HL-60 (cell line): ENCODE measurements around the gene UFD1.

ENCODE experiments used
- DNase-seq, 2 experiments: peaks; one replicate each; pipeline ENCODE4 v3.0.0-alpha.2; 2010 to 2020; ENCODE audit warnings: low read depth in 1 of 2, low spot score in 1 of 2
- H3K27ac ChIP-seq: fragments of 250-450 bp; sonication (Bioruptor Pico); replicated peaks from 2 replicates; pipeline ENCODE4 v1.5.1; 2020; ENCODE audit warnings: mild to moderate bottlenecking, moderate library complexity
- H3K27me3 ChIP-seq: fragments of 250-450 bp; sonication (Bioruptor Pico); 2 replicates; pipeline ENCODE4 v1.5.1; 2021; ENCODE audit warnings: mild to moderate bottlenecking, moderate library complexity; ENCODE audit not compliant: insufficient read depth, poor library complexity, severe bottlenecking
- H3K4me3 ChIP-seq: replicated peaks from 2 replicates; pipeline ENCODE4 v1.5.1; 2011; ENCODE audit warnings: mild to moderate bottlenecking, control low read depth, low read length; ENCODE audit not compliant: insufficient read depth
- GABPA ChIP-seq: IDR thresholded peaks from 2 replicates; pipeline ENCODE4 v1.6.1; 2012; ENCODE audit warnings: low read depth
- POLR2AphosphoS5 ChIP-seq: IDR thresholded peaks from 2 replicates; pipeline ENCODE4 v1.6.1; 2012; ENCODE audit warnings: low read depth
- SPI1 ChIP-seq: IDR thresholded peaks from 2 replicates; pipeline ENCODE4 v1.6.1; 2012; ENCODE audit warnings: low read depth, mild to moderate bottlenecking, borderline replicate concordance
- TF ChIP-seq, protein P1 (sequence below): IDR thresholded peaks from 2 replicates; pipeline ENCODE4 v1.6.1; 2012; ENCODE audit warnings: low read depth; ENCODE audit not compliant: insufficient replicate concordance
- TF ChIP-seq, protein P2 (sequence below): IDR thresholded peaks from one replicate; pipeline ENCODE4 v1.5.1; 2011; ENCODE audit warnings: low read length, control low read depth, inconsistent platforms; ENCODE audit not compliant: insufficient read depth

The UFD1 gene

DNA sequence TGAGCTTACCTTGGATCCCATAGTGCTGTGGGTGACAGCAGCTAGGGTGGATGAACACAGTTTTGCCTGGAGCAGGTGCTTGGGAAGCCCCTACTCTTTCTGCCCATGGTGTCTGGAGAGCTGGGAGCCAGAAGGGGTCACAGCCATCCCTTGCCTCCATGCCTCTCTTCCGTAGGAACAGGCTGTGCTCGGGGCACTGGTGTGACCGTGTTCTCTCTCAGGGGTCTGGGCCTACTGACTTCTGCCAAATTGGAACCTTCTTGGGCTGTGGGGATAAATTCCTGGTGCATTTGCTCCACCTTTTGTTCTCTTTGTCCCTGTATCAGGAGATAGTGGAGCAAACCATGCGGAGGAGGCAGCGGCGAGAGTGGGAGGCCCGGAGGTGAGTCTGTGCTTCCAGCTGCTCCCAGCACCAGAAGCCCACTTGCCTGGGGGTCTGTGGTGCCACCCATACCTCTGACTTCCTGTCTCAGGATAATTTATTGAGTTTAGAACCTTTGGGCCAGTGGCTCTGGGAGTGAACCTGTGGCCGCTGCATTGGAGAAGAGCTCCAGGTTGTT, 15.1 kb upstream of the UFD1 start:
- Histone ChIP-seq H3K27ac (no peak overlapping the region), H3K27me3 (no peaks in the 10 kb centered on the region), H3K4me3 (no peak overlapping the region)
- TF ChIP-seq, protein P1, sequence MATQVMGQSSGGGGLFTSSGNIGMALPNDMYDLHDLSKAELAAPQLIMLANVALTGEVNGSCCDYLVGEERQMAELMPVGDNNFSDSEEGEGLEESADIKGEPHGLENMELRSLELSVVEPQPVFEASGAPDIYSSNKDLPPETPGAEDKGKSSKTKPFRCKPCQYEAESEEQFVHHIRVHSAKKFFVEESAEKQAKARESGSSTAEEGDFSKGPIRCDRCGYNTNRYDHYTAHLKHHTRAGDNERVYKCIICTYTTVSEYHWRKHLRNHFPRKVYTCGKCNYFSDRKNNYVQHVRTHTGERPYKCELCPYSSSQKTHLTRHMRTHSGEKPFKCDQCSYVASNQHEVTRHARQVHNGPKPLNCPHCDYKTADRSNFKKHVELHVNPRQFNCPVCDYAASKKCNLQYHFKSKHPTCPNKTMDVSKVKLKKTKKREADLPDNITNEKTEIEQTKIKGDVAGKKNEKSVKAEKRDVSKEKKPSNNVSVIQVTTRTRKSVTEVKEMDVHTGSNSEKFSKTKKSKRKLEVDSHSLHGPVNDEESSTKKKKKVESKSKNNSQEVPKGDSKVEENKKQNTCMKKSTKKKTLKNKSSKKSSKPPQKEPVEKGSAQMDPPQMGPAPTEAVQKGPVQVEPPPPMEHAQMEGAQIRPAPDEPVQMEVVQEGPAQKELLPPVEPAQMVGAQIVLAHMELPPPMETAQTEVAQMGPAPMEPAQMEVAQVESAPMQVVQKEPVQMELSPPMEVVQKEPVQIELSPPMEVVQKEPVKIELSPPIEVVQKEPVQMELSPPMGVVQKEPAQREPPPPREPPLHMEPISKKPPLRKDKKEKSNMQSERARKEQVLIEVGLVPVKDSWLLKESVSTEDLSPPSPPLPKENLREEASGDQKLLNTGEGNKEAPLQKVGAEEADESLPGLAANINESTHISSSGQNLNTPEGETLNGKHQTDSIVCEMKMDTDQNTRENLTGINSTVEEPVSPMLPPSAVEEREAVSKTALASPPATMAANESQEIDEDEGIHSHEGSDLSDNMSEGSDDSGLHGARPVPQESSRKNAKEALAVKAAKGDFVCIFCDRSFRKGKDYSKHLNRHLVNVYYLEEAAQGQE, result no peak
- no peak for TF ChIP-seq POLR2AphosphoS5
- TF ChIP-seq, protein P2, sequence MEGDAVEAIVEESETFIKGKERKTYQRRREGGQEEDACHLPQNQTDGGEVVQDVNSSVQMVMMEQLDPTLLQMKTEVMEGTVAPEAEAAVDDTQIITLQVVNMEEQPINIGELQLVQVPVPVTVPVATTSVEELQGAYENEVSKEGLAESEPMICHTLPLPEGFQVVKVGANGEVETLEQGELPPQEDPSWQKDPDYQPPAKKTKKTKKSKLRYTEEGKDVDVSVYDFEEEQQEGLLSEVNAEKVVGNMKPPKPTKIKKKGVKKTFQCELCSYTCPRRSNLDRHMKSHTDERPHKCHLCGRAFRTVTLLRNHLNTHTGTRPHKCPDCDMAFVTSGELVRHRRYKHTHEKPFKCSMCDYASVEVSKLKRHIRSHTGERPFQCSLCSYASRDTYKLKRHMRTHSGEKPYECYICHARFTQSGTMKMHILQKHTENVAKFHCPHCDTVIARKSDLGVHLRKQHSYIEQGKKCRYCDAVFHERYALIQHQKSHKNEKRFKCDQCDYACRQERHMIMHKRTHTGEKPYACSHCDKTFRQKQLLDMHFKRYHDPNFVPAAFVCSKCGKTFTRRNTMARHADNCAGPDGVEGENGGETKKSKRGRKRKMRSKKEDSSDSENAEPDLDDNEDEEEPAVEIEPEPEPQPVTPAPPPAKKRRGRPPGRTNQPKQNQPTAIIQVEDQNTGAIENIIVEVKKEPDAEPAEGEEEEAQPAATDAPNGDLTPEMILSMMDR, result no peak
- no peak for TF ChIP-seq SPI1
- no peak for TF ChIP-seq GABPA
- DNase-seq, result no peak

DNA sequence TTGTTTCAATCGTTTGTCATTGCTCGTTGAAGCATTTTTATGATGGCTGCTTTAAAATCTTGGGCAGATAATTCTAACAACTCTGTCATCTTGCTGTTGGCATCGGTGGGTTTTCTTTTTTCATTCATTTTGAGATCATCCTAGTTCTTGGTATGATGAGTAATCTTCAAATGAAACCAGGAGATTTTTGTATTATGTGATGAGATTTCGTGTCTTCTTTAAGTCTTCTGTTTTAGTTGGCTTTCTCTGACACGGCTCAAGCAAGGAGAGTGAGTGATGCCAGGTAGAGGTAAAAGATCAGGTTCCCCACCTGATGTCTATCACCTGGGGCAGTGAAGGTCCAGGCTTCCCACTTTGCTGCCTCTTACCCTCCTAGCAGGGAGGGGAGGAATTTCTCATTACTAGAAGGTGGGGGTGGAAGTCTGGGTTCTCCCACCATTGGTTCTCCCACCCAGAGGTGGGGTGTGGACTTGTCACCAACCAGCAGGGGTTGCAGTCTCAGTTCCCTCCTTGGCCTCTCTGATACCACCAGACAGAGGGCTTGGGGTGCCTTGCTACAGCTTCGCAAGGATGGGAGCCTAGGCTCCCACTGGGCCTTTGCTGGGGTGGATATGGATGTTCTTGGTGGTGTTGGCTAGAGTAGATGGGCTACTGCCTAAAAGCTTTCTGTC, 13.6 kb upstream of the UFD1 start:
- Histone ChIP-seq H3K4me3 (no peak overlapping the region), H3K27me3 (no peaks in the 10 kb centered on the region), H3K27ac (no peak overlapping the region)
- TF ChIP-seq, protein P2, result no peak
- TF ChIP-seq SPI1, result no peak
- DNase-seq, result no peak

DNA sequence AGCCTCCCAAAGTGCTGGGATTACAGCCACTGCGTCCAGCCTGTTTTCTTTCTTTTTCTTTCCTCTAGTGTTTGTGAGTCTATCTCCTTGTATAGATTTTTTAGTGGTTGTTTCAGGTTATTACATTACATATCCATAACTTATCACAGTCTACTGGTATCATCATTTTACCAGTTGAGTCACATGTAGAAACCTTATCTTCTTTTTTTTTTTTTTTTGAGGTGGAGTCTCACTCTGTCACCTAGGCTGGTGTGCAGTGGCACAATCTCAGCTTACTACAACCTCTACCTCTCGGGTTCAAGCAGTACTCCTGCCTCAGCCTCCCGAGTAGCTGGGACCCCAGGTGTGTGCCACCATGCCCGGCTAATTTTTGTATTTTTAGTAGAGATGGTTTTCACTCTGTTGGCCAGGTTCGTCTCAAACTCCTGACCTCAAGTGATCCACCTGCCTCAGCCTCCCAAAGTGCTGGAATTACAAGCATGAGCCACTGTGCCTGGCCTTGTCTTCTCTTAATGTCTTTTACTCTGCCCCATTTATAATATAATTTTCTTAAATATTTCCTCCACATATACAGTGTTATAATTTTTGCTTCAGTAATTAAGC, 11.7 kb upstream of the UFD1 start:
- Histone ChIP-seq H3K27me3 (no peaks in the 10 kb centered on the region), H3K4me3 (no peak overlapping the region), H3K27ac (no peak overlapping the region)
- no peak for DNase-seq
- TF ChIP-seq, protein P1, result no peak
- TF ChIP-seq POLR2AphosphoS5, result no peak
- no peak for TF ChIP-seq GABPA
- no peak for TF ChIP-seq SPI1
- TF ChIP-seq, protein P2, result no peak
